ENCODE measurements around the gene FMO1. TPM values are rescaled to one million over a fixed set of nuclear protein-coding genes. Genes with fewer than 3 reads are reported as not detected.

Gene FMO1
- total RNA-seq, 6 experiments from 2014 or later: not detected

GRCh38 chr1:171298696-171299095 is 50.4 kb downstream of the FMO1 start:
- H3K27ac Mint-ChIP-seq: no peak overlapping the region
- no peaks in the 10 kb centered on the region; the same call in 1 of the 2 replicates for H3K36me3 Mint-ChIP-seq (ENCODE audit: low read depth)
- TF ChIP-seq CTCF (IDR thresholded peaks at IDR 0.05): no peak
- peaks cover 8% of the 10 kb centered on the region for H3K27me3 Mint-ChIP-seq (ENCODE audit: insufficient read depth)
- peaks cover 13% of the 10 kb centered on the region for H3K9me3 Mint-ChIP-seq
- H3K4me1 Mint-ChIP-seq (ENCODE audit: low read depth): peaks cover 35% of the 10 kb centered on the region
- DNase-seq: no peak
- H3K4me3 Mint-ChIP-seq: no peak overlapping the region

- H3K4me3 Mint-ChIP-seq: no peak overlapping the region
- no peak overlapping the region for H3K27ac Mint-ChIP-seq
- H3K36me3 Mint-ChIP-seq (ENCODE audit: low read depth): no peaks in the 10 kb centered on the region; the same call in 1 of the 2 replicates
- H3K9me3 Mint-ChIP-seq: peaks cover 13% of the 10 kb centered on the region
- peaks cover 28% of the 10 kb centered on the region for H3K4me1 Mint-ChIP-seq (ENCODE audit: low read depth)
- no peak for DNase-seq
- peaks cover 9% of the 10 kb centered on the region for H3K27me3 Mint-ChIP-seq (ENCODE audit: insufficient read depth)
- no peak for TF ChIP-seq CTCF (IDR thresholded peaks at IDR 0.05)
These were observed 51.0 kb downstream of the FMO1 start for GRCh38 chr1:171299342-171299741.

GRCh38 chr1:171300401-171300800 is 52.1 kb downstream of the FMO1 start:
- Mint-ChIP-seq H3K4me1 (ENCODE audit: low read depth) (peaks cover 18% of the 10 kb centered on the region), H3K27me3 (ENCODE audit: insufficient read depth) (peaks cover 11% of the 10 kb centered on the region), H3K27ac (no peak overlapping the region), H3K4me3 (no peak overlapping the region), H3K9me3 (peaks cover 13% of the 10 kb centered on the region), H3K36me3 (ENCODE audit: low read depth) (no peaks in the 10 kb centered on the region; the same call in 1 of the 2 replicates)
- TF ChIP-seq CTCF (IDR thresholded peaks at IDR 0.05): no peak
- DNase-seq: no peak

GRCh38 chr1:171310661-171311087 is 62.4 kb downstream of the FMO1 start:
- H3K36me3 Mint-ChIP-seq (ENCODE audit: low read depth): no peaks in the 10 kb centered on the region
- no peak overlapping the region for H3K27ac Mint-ChIP-seq
- H3K4me1 Mint-ChIP-seq (ENCODE audit: low read depth): peaks cover 14% of the 10 kb centered on the region
- DNase-seq: no peak
- TF ChIP-seq CTCF (IDR thresholded peaks at IDR 0.05): no peak
- no peaks in the 10 kb centered on the region for H3K9me3 Mint-ChIP-seq
- no peak overlapping the region for H3K4me3 Mint-ChIP-seq
- peaks cover 6% of the 10 kb centered on the region for H3K27me3 Mint-ChIP-seq (ENCODE audit: insufficient read depth)

- no peak overlapping the region for H3K4me3 Mint-ChIP-seq
- no peak overlapping the region for H3K27ac Mint-ChIP-seq
- H3K4me1 Mint-ChIP-seq (ENCODE audit: low read depth): peaks cover 14% of the 10 kb centered on the region
- no peak for TF ChIP-seq CTCF (IDR thresholded peaks at IDR 0.05)
- H3K36me3 Mint-ChIP-seq (ENCODE audit: low read depth): no peaks in the 10 kb centered on the region
- peaks cover 6% of the 10 kb centered on the region for H3K27me3 Mint-ChIP-seq (ENCODE audit: insufficient read depth)
- no peaks in the 10 kb centered on the region for H3K9me3 Mint-ChIP-seq
- no peak for DNase-seq
These were observed 63.7 kb downstream of the FMO1 start for GRCh38 chr1:171311771-171312558.
